HTR-8/SVneo (cell line): ENCODE measurements around the gene POU2F3.

Experiments used
- DNase-seq: peaks from one replicate; pipeline ENCODE4 v3.0.0; 2011; ENCODE audit warnings: low spot score, mixed read lengths; ENCODE audit not compliant: insufficient read length
- FAIRE-seq: peaks from 2 replicates; lab custom pipeline; 2011; peaks lifted over from hg19 to GRCh38; lab: Jason Lieb, UNC

Gene POU2F3

GRCh38 chr11:120224361-120224760, 15.6 kb upstream of the POU2F3 start:
- DNase-seq, result no peak
- no peak for FAIRE-seq

GRCh38 chr11:120224972-120225909, 14.7 kb upstream of the POU2F3 start:
- DNase-seq, result no peak
- no peak for FAIRE-seq

GRCh38 chr11:120226242-120226641, 13.7 kb upstream of the POU2F3 start:
- no peak for FAIRE-seq

GRCh38 chr11:120226714-120227113, 13.2 kb upstream of the POU2F3 start:
- FAIRE-seq (no peak), DNase-seq (no peak)

More at GRCh38 chr11:120226242-120226641, 13.7 kb upstream of the POU2F3 start:
- DNase-seq, result no peak

GRCh38 chr11:120227228-120227852, 12.6 kb upstream of the POU2F3 start:
- no peak for FAIRE-seq
- no peak for DNase-seq

- FAIRE-seq (no peak), DNase-seq (no peak)
These were observed 11.1 kb upstream of the POU2F3 start for GRCh38 chr11:120228794-120229384.

- DNase-seq (no peak), FAIRE-seq (no peak)
These were observed 10.2 kb upstream of the POU2F3 start for GRCh38 chr11:120229451-120230424.

GRCh38 chr11:120230433-120231071, 9.4 kb upstream of the POU2F3 start:
- FAIRE-seq (no peak), DNase-seq (no peak)

GRCh38 chr11:120231963-120232362, 8.0 kb upstream of the POU2F3 start:
- no peak for DNase-seq
- FAIRE-seq, result no peak

GRCh38 chr11:120233207-120233803, 6.6 kb upstream of the POU2F3 start:
- no peak for DNase-seq
- FAIRE-seq, result peak; percentile 64

GRCh38 chr11:120235024-120235628, 4.8 kb upstream of the POU2F3 start:
- DNase-seq, result peak; percentile 71
- peak; percentile 88 for FAIRE-seq

GRCh38 chr11:120236169-120237107, 3.5 kb upstream of the POU2F3 start:
- FAIRE-seq, result no peak
- no peak for DNase-seq

GRCh38 chr11:120238968-120239620, 846 bp upstream of the POU2F3 start:
- DNase-seq, result no peak
- FAIRE-seq, result no peak

- FAIRE-seq (no peak), DNase-seq (no peak)
These were observed 926 bp downstream of the POU2F3 start for GRCh38 chr11:120240866-120241265.

GRCh38 chr11:120241277-120241676, 1.3 kb downstream of the POU2F3 start:
- no peak for DNase-seq
- FAIRE-seq, result no peak

- FAIRE-seq, result no peak
- DNase-seq, result no peak
These were observed 3.3 kb downstream of the POU2F3 start for GRCh38 chr11:120243221-120243620.
